HepG2 (cell line): ENCODE results near the gene NRL. TPM values are rescaled to one million over a fixed set of nuclear protein-coding genes. Genes with fewer than 3 reads are reported as not detected.

Experiments used
- ARNTL ChIP-seq: sonication (generic); formaldehyde crosslinking; IDR thresholded peaks from 2 replicates; pipeline ENCODE4 v1.4.0; 2020; ENCODE audit warnings: mild to moderate bottlenecking, missing genetic modification reagents
- BORCS8-MEF2B ChIP-seq: sonication (generic); formaldehyde crosslinking; IDR thresholded peaks from 2 replicates; pipeline ENCODE4 v1.8.0; 2022; ENCODE audit warnings: mild to moderate bottlenecking, missing genetic modification reagents
- CBX1 ChIP-seq: IDR thresholded peaks from one replicate; pipeline ENCODE4 v1.6.1; 2016; ENCODE audit warnings: antibody characterized with exemption, low read depth
- CSRNP2 ChIP-seq: sonication (generic); formaldehyde crosslinking; conservative IDR thresholded peaks from 2 replicates; pipeline ENCODE4 v1.8.0; 2022; ENCODE audit warnings: low read depth, missing genetic modification reagents
- DRAP1 ChIP-seq: IDR thresholded peaks from 2 replicates; pipeline ENCODE4 v1.6.1; 2016; ENCODE audit warnings: missing genetic modification reagents, missing compliant biosample characterization
- EED ChIP-seq: sonication (generic); formaldehyde crosslinking; IDR thresholded peaks from 2 replicates; pipeline ENCODE4 v1.5.0; 2020; ENCODE audit warnings: mild to moderate bottlenecking, missing genetic modification reagents
- KAT7 ChIP-seq: IDR thresholded peaks from 2 replicates; pipeline ENCODE4 v1.6.1; 2018; ENCODE audit warnings: borderline replicate concordance, missing compliant biosample characterization
- KDM1A ChIP-seq: IDR thresholded peaks from 2 replicates; pipeline ENCODE4 v1.6.1; 2016; ENCODE audit warnings: missing compliant biosample characterization
- MAF1 ChIP-seq: sonication (generic); formaldehyde crosslinking; IDR thresholded peaks from 2 replicates; pipeline ENCODE4 v1.5.0; 2020; ENCODE audit warnings: missing genetic modification reagents, borderline replicate concordance
- MLLT10 ChIP-seq: sonication (generic); formaldehyde crosslinking; IDR thresholded peaks from 2 replicates; pipeline ENCODE4 v1.4.0; 2020; ENCODE audit warnings: missing genetic modification reagents
- PRPF4 ChIP-seq: fragments of 200-400 bp; formaldehyde crosslinking; IDR thresholded peaks from 2 replicates; pipeline ENCODE4 v1.6.1; 2016; ENCODE audit warnings: low read length, low read depth; ENCODE audit not compliant: poor library complexity, severe bottlenecking
- REST ChIP-seq, 2 experiments: IDR thresholded peaks; 2 replicates each; pipeline ENCODE4 v1.6.1; 2011 to 2012; ENCODE audit warnings: low read length in 2 of 2, borderline replicate concordance in 1 of 2, low read depth in 1 of 2, mild to moderate bottlenecking in 1 of 2, moderate library complexity in 1 of 2
- SKIL ChIP-seq: sonication (generic); formaldehyde crosslinking; IDR thresholded peaks from 2 replicates; pipeline ENCODE4 v1.8.0; 2022; ENCODE audit warnings: missing genetic modification reagents, mild to moderate bottlenecking, moderate library complexity, borderline replicate concordance
- TBX3 ChIP-seq: fragments of 450-650 bp; IDR thresholded peaks from 2 replicates; pipeline ENCODE4 v1.6.1; 2017; ENCODE audit warnings: antibody characterized with exemption, mild to moderate bottlenecking, inconsistent platforms, borderline replicate concordance
- TEAD2 ChIP-seq: sonication (generic); formaldehyde crosslinking; IDR thresholded peaks from 2 replicates; pipeline ENCODE4 v1.9.0; 2021; ENCODE audit warnings: missing genetic modification reagents
- ZBTB25 ChIP-seq: IDR thresholded peaks from 2 replicates; pipeline ENCODE4 v1.6.1; 2018; ENCODE audit warnings: missing genetic modification reagents
- ZNF598 ChIP-seq: sonication (generic); formaldehyde crosslinking; IDR thresholded peaks from 2 replicates; pipeline ENCODE4 v1.5.1; 2020; ENCODE audit warnings: mild to moderate bottlenecking, missing genetic modification reagents, borderline replicate concordance
- ZNF7 ChIP-seq: IDR thresholded peaks from 2 replicates; pipeline ENCODE4 v1.6.1; 2016; ENCODE audit warnings: missing biosample characterization, missing genetic modification reagents
- ZNF788 ChIP-seq: sonication (generic); formaldehyde crosslinking; IDR thresholded peaks from 2 replicates; pipeline ENCODE4 v1.5.0; 2020; ENCODE audit warnings: mild to moderate bottlenecking, missing genetic modification reagents, borderline replicate concordance
- ZSCAN31 ChIP-seq: sonication (generic); formaldehyde crosslinking; IDR thresholded peaks from 2 replicates; pipeline ENCODE4 v1.5.0; 2020; ENCODE audit warnings: low read depth, mild to moderate bottlenecking, missing genetic modification reagents
- polyA plus RNA-seq, 8 experiments: library from polyadenylated mRNA; depleted of rRNA in 3 of 8; stranded (reverse) in 7 of 8; unstranded in 1 of 8; fragments of >200 nt; fragmentation: Illumina TruSeq in 4 of 8; extraction: Trizol in 4 of 8; gene quantifications; 2 replicates each; pipeline versions ENCODE4 v1.2.1 to v1.2.3, GENCODE V29; 2011 to 2016; ENCODE audit warnings: low read depth in 4 of 8, missing spikeins in 1 of 8, mixed read lengths in 1 of 8; ENCODE audit not compliant: insufficient read depth in 1 of 8
- total RNA-seq, 5 experiments: library from RNA; depleted of rRNA; stranded (reverse); fragments of >200 nt; fragmentation: Illumina TruSeq; extraction: Trizol; gene quantifications; 2 replicates each; pipeline ENCODE4 v1.2.3, GENCODE V29; 2016; ENCODE audit warnings: low read depth in 1 of 5

NRL gene
- total and polyA plus RNA-seq, 2 of the 13 experiments (the other 11 are each of a cell fraction or from before 2014, with no cell fraction given), result 2.5 to 4.7 TPM

GRCh38 chr14:24051789-24052655 lies 62.7 kb downstream of the NRL start, which contains the start of gene CARMIL3 (continued):
- TF ChIP-seq MAF1 (peak; percentile 86), SKIL (CRISPR knock-in tag) (peak; percentile 48; the same call in 1 of the 2 replicates), BORCS8-MEF2B (CRISPR knock-in tag) (peak; percentile 92), TBX3 (no peak), KDM1A (peak; percentile 58; the same call in 1 of the 2 replicates), ZBTB25 (CRISPR knock-in tag) (no peak), CSRNP2 (no peak), DRAP1 (CRISPR knock-in tag) (peak; percentile 59), REST (IDR thresholded peaks at IDR 0.05; ENCODE audit: borderline replicate concordance in 1 of 2, low read depth in 1 of 2, low read length in 2 of 2) (peak in 1 of 2 experiments; percentile 98; a peak in 2 of 4 replicates), MLLT10 (CRISPR knock-in tag) (no peak), PRPF4 (no peak), ZNF598 (CRISPR knock-in tag) (peak; percentile 36; the same call in 1 of the 2 replicates), ARNTL (peak; percentile 7; the same call in 1 of the 2 replicates), CBX1 (peak; percentile 47), ZNF788 (no peak; the same call in 1 of the 2 replicates), ZNF7 (CRISPR knock-in tag) (no peak), EED (CRISPR knock-in tag) (peak; percentile 57; the same call in 1 of the 2 replicates), TEAD2 (CRISPR knock-in tag) (peak; percentile 56), KAT7 (CRISPR knock-in tag) (peak; percentile 72; the same call in 1 of the 2 replicates), ZSCAN31 (CRISPR knock-in tag) (no peak)
